HG02759 (cell line): ENCODE results near the gene HOXB8.

Experiments
- ATAC-seq: cut with Tn5 transposase; IDR thresholded peaks from one replicate; pipeline ENCODE4 v1.9.1; 2021; ENCODE audit warnings: mild to moderate bottlenecking, moderate library complexity; ENCODE audit not compliant: unreplicated experiment

HOXB8 gene

DNA sequence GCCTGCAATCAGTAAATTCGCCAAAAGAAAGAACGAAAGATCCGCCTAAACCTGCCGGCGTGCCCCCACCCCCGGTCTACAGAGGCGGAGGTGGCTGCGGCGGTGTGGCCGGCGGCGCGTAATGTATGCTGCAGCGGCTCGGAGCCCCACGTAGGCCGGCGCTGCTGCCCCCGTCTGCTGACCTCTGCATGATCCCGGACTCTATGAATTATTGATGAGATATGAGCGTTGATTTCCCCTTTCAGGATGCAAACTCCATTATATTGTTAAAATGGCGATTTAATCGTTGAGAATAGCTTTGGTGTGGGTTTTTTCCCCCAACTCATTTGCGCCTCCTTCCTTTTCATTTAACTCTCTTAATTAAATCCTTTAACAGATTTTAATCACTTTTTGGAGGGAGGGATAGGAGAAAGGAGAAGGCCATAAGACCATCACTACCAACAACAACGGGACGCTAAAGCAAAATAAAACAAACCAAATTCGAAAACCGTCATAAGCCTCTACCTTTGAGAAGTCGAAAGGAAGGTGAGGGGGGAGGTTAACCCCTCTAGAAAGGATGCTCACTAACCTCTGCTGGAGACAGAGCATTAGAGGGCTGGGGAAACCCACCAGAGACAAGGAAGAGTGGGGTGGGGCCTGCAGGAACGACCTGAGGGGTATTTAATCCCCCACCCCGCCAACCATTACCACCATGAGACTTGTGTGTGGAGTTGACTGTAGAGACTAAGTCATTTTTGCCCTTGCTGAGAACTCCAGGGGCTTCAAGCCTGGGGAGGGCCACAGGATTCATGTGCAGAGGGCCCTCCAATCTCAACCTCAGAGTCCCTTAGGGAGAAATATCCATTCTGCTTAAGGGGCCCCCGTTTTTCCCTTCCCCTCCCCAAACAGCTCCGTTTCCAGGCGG lies 28.5 kb downstream of the HOXB8 start:
- no peak for ATAC-seq

DNA sequence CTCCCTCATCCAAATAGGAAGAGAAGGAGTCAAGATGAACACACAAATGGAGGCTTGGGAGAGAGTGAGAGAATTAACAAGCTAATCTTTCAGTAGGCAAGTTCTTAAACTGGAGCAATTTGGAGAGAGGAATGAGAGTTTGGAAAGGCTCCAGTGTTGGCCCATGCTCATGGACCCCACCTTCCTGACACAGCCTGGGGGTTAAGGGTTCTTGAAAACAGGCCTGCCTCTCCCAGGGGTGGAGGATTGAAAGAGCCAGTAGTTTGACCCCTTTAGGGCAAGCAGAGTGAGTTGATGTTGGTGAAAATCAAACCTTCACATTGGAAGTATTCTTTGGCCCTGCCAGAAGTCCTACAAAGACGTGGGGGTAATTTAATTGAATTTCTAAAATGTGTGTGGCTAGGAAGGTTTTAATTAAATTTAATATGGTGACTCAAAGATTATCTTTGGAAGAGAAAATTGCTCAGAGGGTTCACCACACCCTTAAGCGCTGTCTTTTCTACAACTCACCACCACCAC lies 30.8 kb downstream of the HOXB8 start:
- ATAC-seq: no peak

DNA sequence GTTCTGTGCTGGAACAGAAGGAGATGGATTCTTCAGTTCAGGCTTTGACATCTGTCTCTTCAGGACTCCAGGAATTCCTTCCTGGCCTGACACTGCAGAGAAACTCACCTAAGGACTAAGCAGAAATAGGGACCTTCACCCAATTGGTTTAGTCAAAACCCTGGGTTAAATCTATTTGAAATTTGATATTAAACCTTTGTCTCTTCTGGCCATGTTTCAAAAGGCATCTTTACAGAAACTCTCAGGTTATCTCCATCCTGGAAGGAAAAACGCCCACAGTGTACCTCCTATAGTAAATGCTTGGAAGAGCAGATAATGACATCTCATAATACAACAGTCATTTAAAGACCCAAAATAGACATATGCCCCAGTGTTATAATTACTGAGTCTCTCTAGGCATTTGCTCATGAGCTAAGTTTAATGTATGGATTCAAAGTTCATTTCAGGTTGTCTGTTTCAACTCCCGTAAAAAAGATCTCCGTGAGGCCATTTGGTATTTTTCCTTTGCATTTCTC lies 31.3 kb downstream of the HOXB8 start:
- no peak for ATAC-seq

DNA sequence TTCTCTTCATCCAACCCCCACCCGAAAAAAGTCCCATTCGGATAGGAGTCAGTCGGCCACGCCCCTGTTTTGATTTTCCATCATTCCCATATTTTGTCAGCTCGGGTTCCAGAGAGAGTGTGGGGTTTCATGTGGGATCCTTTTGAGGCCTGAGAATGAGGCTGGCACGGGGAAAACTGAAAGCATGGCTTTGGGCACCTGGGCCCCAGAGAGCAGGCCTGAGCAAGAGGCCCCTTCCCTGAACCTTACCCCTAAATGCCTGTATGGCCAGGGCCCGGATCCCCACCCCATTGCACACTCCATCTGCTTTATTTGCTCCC lies 32.4 kb downstream of the HOXB8 start:
- ATAC-seq: no peak

DNA sequence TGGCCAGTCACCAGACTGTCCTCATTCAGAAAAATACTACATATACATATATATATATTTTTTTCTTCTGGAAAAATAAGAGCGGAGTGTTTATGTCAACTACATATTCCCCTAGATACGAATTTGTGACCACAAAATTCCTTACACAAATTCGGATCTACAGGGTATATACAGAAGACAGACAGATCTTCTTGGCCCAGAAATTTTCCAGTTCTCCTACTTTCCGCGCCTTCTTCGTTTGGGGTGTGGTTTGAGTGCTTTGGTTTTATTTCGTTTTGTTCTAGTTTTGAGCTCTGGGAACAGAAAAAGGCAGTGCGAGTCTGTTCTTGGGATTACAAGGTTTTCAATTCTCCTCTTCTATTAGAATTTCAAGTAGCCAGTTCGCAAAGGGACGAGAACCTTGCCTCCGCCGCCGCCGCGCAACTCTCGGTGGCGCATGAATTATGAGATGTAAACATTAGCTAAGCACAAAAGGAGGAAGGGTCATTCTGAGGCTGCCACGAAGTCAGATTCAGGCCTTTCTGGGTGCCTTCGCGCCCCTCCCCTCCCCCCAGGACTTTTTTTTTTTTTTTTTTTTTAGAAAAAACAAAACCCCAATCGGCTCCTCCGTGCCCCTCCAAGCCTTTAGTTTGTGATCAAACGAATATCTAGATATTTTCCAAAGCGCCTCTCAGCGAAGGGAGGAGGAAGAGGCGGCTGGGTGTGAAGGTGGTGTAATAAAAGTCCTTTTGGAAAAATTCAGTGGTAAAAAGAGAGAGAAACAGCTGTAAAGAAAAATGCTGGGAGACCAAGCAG lies 35.1 kb downstream of the HOXB8 start:
- no peak for ATAC-seq

DNA sequence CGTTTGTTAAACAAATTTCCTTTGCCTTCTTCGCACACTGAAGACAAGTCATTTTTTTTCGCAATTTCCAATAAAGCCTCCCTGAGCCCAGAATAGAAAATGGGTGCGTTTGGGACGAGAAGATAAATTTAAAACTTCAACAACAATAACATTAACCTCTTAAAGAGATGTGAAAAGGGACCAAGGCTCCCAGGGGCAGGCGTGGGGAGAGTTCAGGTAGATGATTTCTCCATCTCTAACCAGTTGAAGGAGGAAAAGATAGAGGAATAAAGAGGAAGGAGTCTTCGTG lies 35.7 kb downstream of the HOXB8 start:
- no peak for ATAC-seq

DNA sequence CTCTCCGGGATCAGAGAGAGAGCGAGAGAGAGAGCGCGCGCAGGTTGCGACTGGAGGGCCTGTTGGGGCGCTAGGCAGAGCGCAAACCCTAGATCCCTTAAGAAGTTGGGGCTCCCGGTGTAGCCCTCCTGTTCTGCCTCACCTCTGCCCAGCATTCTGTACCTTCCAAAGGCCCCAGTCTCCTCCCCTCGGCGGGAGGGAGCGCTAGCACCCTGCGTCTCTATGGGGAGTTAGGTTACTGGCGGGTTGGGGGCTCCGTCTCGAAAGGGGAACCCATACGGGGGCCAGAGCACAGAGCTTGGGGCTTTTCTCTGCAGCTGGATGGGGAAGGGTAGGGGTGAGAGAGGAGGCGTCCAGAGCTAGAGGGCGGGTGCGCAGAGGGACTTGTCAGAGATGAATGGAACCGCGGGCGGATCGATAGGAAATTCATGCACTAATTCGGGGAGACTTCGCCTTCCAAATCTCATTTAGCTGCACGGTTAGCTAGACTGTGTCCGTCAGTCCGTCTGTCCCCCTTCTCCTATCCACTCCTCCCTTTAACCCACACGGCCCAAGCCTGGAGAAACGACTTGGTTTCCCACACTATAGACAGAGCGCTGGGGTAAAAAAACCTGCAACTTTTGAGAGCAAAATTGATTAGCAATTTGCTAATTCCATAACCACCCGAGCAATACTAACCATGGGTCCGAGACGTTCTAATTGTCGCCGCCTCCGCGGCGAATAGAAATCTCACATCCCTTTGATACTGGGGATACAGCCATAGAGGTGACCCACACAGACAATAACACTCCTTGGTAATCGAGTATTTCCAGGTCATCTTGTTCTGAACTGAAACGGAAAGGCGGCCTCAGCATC lies 36.2 kb downstream of the HOXB8 start:
- ATAC-seq: peak; percentile 31

DNA sequence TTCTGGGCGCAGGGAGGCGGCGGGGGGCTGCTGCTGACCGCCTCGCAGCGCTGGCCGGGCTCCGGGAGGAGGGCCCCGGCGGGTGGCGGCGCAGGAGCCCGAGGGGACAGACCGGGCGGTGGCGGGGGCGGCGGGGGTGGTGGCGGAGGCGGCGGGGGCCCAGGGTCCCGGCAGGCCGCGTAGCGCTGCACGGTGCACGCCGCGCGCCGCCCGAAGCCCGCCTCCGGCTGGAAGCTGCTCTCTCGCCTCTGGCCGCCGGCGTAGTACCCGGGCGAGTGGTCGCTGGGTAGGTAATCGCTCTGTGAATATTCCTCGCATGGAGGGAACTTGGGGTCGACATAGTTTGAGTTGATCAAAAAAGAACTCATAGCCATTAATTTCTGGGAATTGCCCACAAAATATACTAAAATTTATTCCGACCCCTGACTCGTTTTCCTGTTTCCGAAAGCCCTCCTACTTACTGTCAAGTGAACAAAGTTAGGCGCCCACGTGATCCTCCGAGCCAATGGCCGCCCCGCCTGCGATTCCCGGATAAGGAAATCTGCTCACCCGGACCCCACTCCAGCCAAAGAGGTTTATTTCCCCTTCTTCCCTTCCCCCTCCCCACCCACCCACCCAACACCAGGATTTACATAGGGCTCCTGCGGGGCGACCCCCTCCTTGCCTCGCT lies 37.0 kb downstream of the HOXB8 start, which contains the start of gene HOXB4:
HOXB4 (minus strand) TSS at position 405 of the 670 bp plus-strand sequence; CDS start at position 374, 31 bp downstream.
- ATAC-seq: peak; percentile 58

DNA sequence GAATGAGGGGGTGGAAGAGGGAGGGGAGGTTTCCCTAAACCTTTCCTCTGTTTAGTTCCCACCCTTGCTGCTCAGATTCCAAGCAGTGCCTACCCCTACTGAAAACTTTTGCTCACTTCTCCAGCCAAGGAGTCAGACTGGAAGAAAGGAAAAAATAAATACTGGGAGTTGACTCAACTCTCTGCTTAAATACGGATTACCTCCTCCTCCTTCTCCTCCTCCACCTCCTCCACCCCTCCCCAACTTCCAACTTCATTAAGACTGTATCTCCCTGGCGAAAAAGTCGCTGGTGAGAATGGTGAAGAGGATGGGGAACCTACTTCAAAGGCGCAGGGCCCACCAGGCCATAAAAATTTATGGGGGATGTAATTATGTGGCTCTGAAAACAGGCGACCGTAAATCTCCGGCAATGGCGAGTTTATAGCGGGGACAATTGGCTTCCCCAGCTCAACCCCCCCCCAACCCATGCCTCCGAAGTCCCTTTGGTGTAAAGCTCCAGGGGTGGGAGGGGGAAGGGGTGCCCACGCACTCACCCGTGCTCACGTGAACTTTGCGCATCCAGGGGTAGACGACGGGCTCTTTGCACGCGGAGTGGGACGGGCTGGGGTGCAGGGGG lies 37.7 kb downstream of the HOXB8 start:
- peak; percentile 8 for ATAC-seq

DNA sequence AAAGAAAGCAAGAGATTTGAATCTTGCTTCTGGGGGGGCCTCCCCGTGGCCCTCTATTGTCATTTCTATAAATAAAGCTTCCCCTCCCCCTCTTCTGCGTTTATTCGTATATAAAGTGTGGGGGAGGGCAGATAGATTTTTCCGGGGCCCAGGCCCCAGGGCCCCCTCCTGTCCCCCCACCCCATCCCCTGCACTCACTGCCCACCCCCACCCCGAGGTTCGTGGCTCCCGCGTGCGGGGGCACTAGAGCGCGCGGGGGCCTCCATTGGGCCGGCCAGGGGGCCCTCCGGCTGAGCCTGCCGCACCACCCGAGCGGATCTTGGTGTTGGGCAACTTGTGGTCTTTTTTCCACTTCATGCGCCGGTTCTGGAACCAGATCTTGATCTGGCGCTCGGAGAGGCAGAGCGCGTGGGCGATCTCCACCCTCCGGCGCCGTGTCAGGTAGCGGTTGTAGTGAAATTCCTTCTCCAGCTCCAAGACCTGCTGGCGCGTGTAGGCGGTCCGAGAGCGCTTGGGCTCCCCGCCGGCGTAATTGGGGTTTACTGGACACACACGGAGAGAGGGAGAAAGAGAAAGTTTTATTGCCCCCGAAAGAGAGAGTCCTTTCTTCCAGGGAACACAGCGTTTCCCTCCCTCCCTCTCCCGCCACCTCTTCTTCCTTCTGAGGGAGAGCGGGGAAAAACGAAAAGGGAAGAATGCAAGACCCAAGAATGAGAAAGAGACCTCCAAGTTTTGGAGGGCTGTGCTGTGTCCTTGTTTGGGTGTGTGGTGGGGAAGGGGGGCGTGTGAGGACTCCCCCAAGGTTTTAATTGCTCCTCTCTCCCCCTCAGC lies 38.4 kb downstream of the HOXB8 start:
- no peak for ATAC-seq

DNA sequence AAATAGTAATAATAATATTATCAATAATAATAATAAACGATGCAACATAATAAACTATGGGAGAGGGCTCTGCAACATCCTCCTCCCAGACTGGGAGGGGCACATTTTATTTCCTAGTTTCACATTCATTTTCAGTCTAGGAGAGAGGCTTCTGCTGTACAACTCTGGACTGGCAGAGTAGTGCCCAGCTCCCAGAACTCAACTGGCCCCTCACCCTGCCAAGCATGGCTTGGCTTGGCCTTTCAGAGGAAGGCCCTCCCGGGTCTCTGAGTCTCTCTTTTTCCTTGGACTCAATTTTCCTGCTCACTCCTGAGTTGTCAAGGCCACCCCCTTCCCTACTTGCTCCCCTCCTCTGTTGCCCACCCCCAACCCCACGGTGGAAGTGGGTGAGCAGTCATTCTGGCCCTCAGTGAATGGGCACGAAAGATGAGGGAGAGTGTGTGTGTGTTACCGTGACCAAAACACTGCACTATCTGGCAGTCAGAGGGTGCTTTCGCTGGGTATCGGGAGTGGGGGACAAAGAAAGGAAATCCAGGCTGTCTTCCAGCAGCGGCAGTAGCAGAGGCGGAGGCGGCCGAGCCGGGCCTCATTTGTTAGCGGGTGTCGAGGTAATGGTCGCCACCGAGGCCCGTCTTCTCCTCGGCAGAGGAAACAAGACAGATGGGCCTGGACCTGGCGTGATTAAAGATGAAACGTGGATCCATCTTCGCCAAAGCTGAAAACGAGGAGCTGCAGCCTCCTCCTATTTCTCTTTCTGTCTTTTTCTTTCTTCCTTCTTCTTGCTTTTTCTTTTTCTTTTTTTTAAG lies 39.2 kb downstream of the HOXB8 start:
- no peak for ATAC-seq

DNA sequence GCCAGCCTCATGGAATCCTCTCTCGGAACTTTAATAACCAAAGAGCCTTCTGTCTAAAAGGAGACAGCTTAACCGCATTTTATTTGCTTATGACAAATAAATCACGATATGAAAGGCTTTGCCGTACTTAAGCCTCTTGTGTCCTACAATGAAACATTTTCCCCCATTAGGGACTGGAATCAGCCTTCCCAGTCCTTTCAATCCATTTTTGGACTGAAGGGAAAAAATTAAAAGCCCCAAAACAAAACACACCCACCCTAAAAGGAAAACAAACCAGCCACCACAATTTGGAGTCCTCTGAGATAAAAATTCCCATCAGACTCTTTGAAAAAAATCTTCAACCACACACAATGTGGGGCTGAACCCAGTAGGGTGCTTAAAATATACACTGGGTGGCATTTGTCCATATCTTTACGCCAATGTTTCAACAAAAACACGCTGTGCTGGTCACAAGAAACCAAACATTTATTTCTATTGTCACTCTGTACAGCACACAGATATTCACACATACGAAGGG lies 40.0 kb downstream of the HOXB8 start:
- no peak for ATAC-seq

DNA sequence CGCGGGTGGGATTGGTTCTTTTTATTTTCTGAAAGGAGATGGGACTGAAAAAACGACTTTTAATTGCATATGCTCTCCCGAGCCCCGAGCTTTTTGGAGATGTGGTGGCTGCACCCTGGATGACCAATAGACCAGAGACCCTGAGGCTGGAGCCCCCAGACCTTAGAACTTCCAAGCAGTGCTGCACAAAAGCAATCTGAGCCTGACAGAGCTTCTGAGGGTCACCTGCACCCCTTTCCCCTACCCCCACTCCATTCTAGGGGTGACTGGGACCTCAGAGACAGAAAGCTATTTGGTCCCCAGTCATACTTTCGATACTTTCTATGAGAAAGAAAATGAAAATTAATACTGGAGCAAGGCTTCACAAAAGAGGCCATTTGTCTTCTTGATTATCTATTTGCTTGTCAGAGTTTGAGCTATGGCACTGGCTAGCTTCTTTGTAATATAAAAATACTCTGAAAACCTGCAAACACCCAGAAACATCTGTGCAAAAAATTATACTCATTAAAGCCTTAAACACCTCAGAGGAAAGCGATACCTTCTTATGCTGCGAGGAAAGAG lies 40.5 kb downstream of the HOXB8 start:
- ATAC-seq: no peak

DNA sequence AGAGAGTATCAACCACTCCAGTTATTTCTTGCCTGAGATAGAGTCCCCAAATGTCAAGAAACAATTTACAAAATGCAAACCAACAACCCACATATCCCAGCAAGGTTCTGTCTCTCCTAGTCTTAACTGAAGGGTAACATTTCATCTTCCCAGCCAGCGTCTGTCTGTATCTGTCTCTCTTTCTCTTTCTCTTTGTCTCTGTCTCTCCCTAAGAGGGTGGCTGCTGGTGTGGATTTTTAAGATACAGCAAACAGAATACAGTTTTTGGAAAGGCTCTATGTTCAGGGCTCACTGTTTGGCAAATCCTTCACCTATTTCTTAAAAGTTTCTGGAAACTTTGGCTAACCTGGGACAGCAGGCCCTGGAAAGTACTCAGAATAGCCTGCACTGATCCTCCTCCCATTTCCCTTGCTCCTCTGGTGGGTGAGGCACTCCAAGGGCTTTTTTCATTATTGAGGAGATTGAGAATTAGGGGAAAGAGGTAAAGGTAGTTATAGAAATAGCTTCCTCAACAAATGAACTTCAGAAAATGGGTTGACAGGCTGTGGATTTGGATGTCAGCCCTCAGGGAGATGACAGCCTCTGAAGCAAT lies 43.2 kb downstream of the HOXB8 start:
- ATAC-seq: no peak

DNA sequence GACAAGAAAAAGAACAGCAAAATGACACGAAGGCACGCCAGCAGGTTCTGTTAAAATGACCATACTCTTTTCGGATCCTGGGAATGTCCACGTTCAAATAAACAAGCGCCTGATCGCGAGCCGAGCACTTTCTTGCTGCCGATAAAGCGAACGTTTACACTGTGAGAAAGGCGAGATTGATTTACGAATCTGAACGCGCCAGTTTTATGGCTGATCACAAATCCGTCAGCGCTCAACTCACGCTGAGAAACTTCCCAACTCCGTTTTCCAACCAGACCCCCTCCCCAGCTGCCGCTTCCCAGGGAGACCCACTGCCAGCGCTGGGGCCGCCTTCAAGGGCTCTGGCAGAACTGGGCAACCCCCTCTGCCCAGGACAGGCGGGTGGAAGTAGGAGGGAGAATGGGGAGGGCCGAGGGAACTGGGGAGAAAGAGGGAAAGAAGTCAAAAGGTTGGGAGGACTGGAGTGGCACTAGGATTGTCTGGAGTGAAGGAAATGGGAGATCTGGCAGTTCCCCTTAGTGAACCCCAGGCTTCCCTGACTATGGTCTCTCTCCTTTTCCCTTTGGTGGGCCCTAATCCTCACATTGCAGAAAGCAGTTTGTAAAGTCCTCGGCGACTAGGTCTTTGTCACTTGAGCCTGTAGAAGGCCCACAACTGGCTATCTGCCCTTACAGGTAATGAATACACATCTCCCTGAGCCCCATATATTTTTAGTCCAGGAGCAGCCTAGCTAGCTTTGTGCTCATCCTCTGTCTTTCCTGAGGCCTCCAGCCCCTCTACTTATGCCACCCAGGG lies 43.9 kb downstream of the HOXB8 start:
- ATAC-seq: no peak

DNA sequence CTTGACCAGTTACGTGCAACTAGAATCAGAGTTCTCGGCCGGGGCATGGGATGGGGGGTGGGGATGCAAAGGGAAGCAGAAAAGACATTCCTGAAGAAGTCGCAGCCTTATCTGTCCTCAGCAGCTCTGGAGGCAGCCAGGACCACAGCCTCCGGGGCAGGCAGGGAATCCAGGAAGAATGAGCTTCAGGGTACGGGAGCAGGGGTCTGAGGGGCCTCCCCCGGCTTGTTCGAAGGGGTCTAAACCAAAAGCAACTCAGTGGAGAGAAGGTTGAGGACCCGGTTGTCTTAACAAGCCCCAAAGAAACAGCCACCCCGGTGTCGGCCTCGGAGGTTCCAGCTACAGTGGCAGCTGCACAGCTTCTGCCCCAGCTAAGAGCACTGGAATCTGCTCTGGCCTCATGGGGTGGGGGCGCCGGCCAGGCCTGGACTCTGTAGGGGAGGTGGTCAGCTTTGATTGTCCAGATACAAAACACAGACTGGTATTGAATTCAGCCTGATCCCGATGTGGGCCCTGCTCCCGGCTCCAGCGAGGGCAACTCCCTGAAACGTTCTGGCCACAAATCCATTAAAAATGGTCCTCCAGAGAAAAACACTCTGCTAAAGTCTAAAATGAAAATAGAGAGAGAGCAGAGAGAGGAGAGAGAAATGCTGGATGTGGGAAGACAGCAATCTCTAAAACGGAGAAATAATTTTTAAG lies 44.6 kb downstream of the HOXB8 start:
- ATAC-seq: no peak
